ENCODE measurements around the gene USH2A.

- TF ChIP-seq CTCF (IDR thresholded peaks at IDR 0.05) (no peak), POLR2A (IDR thresholded peaks at IDR 0.05) (no peak), POLR2AphosphoS5 (IDR thresholded peaks at IDR 0.05) (no peak)
These were observed 129.6 kb downstream of the USH2A start for GRCh38 chr1:216293683-216294082.

Measured in breast epithelium (tissue), 3 donors.